Measurements from ENCODE around the gene TAF1A. TPM values are rescaled to one million over a fixed set of nuclear protein-coding genes. Genes with fewer than 3 reads are reported as not detected.

Gene TAF1A
- total RNA-seq, 2 donors from 2014 or later = 16.2 to 24.9 TPM

DNA sequence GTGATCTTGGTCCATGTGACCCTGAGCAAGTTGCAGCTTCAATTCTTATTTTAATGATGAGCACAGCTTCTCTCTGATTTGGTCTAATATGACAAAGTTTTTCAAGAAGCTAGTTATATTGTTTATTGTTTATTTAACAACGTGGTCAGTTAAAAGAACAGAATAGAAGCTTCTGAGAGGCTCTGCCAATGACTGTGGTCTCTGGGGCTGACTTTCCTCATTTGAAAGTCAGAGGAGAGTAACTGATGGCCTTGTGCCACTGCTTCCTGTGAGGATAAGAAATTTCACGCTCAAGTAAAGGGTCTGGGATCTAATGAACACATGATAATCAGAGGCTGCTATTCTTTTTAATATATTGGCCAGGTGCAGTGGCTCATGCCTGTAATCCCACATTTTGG is 49.1 kb downstream of the TAF1A start:
- H3K9ac ChIP-seq (ENCODE audit: extremely low read depth, low read length, poor library complexity, severe bottlenecking) = no peak overlapping the region
- TF ChIP-seq, protein P1, sequence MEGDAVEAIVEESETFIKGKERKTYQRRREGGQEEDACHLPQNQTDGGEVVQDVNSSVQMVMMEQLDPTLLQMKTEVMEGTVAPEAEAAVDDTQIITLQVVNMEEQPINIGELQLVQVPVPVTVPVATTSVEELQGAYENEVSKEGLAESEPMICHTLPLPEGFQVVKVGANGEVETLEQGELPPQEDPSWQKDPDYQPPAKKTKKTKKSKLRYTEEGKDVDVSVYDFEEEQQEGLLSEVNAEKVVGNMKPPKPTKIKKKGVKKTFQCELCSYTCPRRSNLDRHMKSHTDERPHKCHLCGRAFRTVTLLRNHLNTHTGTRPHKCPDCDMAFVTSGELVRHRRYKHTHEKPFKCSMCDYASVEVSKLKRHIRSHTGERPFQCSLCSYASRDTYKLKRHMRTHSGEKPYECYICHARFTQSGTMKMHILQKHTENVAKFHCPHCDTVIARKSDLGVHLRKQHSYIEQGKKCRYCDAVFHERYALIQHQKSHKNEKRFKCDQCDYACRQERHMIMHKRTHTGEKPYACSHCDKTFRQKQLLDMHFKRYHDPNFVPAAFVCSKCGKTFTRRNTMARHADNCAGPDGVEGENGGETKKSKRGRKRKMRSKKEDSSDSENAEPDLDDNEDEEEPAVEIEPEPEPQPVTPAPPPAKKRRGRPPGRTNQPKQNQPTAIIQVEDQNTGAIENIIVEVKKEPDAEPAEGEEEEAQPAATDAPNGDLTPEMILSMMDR (conservative IDR thresholded peaks at IDR 0.05) = no peak
- Mint-ChIP-seq H3K36me3 (ENCODE audit: low read depth) (no peaks in the 10 kb centered on the region), H3K27ac (no peak overlapping the region), H3K9me3 (no peaks in the 10 kb centered on the region), H3K4me1 (peaks cover 3% of the 10 kb centered on the region), H3K4me3 (no peak overlapping the region), H3K27me3 (ENCODE audit: insufficient read depth) (no peaks in the 10 kb centered on the region)
- WGBS, 2 experiments (ENCODE audit: insufficient coverage in 1 of 2, insufficient read length in 1 of 2) = 84 to 100% methylated on average over 2 of the region's 2 CpGs
- no peaks in the 10 kb centered on the region for H3K27me3 ChIP-seq (ENCODE audit: control insufficient read depth, insufficient read depth, low read length, poor library complexity, severe bottlenecking)
- H3K27ac ChIP-seq (ENCODE audit: low read depth, low read length) = no peak overlapping the region
- no peak for DNase-seq
- H3K36me3 ChIP-seq (ENCODE audit: control insufficient read depth, insufficient read depth, low read length) = no peaks in the 10 kb centered on the region
- no peaks in the 10 kb centered on the region for H3K9me3 ChIP-seq (ENCODE audit: control insufficient read depth, low read length)
- no peaks in the 10 kb centered on the region for H3K4me1 ChIP-seq (ENCODE audit: control insufficient read depth, insufficient read depth, low read length)
- no peak overlapping the region for H3K4me3 ChIP-seq (ENCODE audit: low read length)

DNA sequence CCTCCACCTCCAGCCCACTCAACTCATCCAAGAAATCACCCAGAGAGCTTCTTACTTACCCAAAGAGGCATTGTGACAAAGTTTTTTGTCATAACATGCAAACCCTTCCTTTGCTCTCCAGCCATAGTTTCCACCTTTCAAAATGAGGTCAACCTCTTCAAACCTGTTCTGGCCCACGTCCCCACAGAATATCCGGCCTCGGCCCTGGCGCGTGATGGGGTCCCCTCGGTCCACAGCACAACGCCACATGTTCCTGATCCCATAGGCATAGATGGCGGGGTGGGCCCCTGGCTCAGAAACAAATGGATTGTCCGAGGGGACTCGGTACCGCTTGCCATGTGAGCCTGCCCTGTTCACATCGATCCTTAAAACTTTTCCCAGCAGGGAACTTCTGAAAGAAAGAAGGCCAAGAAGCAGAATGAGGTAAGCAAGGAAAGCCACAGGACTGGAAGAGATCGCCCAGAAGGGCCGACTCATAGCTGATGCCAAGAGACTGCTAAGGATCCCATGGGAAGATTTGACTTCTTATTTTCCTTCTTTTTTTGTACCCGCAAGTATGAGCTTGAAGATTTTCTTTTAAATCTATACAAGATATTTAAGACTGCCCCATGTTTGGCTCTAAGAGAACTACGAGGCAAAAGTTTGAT is 49.7 kb downstream of the TAF1A start:
- H3K4me3 Mint-ChIP-seq = no peak overlapping the region
- 95% methylated on average over 15 to 16 of the region's 16 CpGs for WGBS, 2 experiments (ENCODE audit: insufficient coverage in 1 of 2, insufficient read length in 1 of 2)
- no peaks in the 10 kb centered on the region for H3K27me3 ChIP-seq (ENCODE audit: control insufficient read depth, insufficient read depth, low read length, poor library complexity, severe bottlenecking)
- H3K36me3 ChIP-seq (ENCODE audit: control insufficient read depth, insufficient read depth, low read length) = no peaks in the 10 kb centered on the region
- no peak overlapping the region for H3K27ac ChIP-seq (ENCODE audit: low read depth, low read length)
- no peak for DNase-seq
- peaks cover 2% of the 10 kb centered on the region for H3K27me3 Mint-ChIP-seq (ENCODE audit: insufficient read depth)
- H3K36me3 Mint-ChIP-seq (ENCODE audit: low read depth) = no peaks in the 10 kb centered on the region
- H3K4me1 Mint-ChIP-seq = peaks cover under 1% of the 10 kb centered on the region
- no peak overlapping the region for H3K27ac Mint-ChIP-seq
- no peak overlapping the region for H3K9ac ChIP-seq (ENCODE audit: extremely low read depth, low read length, poor library complexity, severe bottlenecking)
- no peaks in the 10 kb centered on the region for H3K9me3 ChIP-seq (ENCODE audit: control insufficient read depth, low read length)
- no peaks in the 10 kb centered on the region for H3K9me3 Mint-ChIP-seq
- H3K4me1 ChIP-seq (ENCODE audit: control insufficient read depth, insufficient read depth, low read length) = no peaks in the 10 kb centered on the region
- TF ChIP-seq, protein P1 (conservative IDR thresholded peaks at IDR 0.05) = no peak
- H3K4me3 ChIP-seq (ENCODE audit: low read length) = no peak overlapping the region

DNA sequence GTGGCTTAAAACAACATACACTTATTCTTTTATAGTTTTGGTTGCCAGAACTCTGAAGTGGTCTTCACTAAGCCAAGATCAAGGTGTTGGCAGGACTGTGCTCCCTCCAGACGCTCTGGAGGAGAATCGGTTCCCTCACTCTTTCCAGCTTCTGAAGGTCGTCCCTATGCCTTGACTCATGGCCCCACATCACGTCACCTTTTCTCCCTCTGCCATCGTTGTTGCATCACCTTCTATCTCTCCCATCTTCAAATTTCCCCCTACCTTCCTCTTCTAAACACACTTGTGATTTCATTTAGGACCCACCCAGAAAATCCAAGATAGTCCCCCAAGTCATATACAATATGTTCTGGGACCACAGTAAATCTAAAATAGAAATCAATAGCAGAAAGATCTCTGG is 54.3 kb downstream of the TAF1A start:
- Mint-ChIP-seq H3K36me3 (ENCODE audit: low read depth) (no peaks in the 10 kb centered on the region), H3K4me1 (no peaks in the 10 kb centered on the region), H3K9me3 (no peaks in the 10 kb centered on the region), H3K27ac (no peak overlapping the region), H3K4me3 (no peak overlapping the region), H3K27me3 (ENCODE audit: insufficient read depth) (peaks cover 3% of the 10 kb centered on the region)
- Histone ChIP-seq H3K9me3 (ENCODE audit: control insufficient read depth, low read length) (no peaks in the 10 kb centered on the region), H3K4me3 (ENCODE audit: low read length) (no peak overlapping the region), H3K36me3 (ENCODE audit: control insufficient read depth, insufficient read depth, low read length) (no peaks in the 10 kb centered on the region), H3K9ac (ENCODE audit: extremely low read depth, low read length, poor library complexity, severe bottlenecking) (no peak overlapping the region), H3K4me1 (ENCODE audit: control insufficient read depth, insufficient read depth, low read length) (no peaks in the 10 kb centered on the region), H3K27me3 (ENCODE audit: control insufficient read depth, insufficient read depth, low read length, poor library complexity, severe bottlenecking) (no peaks in the 10 kb centered on the region), H3K27ac (ENCODE audit: low read depth, low read length) (no peak overlapping the region)
- TF ChIP-seq, protein P1 (conservative IDR thresholded peaks at IDR 0.05) = no peak
- DNase-seq = no peak
- 86 to 87% methylated on average over 1 to 5 of the region's 5 CpGs for WGBS, 2 experiments (ENCODE audit: insufficient coverage in 1 of 2, insufficient read length in 1 of 2)
